ENCODE data around the gene EVI5. TPM values are rescaled to one million over a fixed set of nuclear protein-coding genes. Genes with fewer than 3 reads are reported as not detected.
A peak's percentile ranks its signal among the peaks of the same experiment; 100 is the strongest.

Gene EVI5
- total RNA-seq, 1 experiment from 2014 or later: 11.4 TPM

- ChIA-PET CTCF (no interaction called here), POLR2A (interaction anchor here (0.6 to 0.7 kb wide), 2 partner anchors 198 to 1640 kb away, joined by 3 to 8 read pairs; no protein-coding TSS in a partner anchor)
- DNase-seq (ENCODE audit: low spot score) (no peak), ATAC-seq (no peak)
- no peaks in the 10 kb centered on the region for H3K36me3 Mint-ChIP-seq
- H3K4me3 Mint-ChIP-seq: no peak overlapping the region
- H3K27ac Mint-ChIP-seq: no peak overlapping the region
- peaks cover 11% of the 10 kb centered on the region for H3K4me1 Mint-ChIP-seq
- H3K27me3 Mint-ChIP-seq (ENCODE audit: low read depth): peaks cover 74% of the 10 kb centered on the region
- no peaks in the 10 kb centered on the region for H3K9me3 Mint-ChIP-seq
- TF ChIP-seq ZBTB21 (CRISPR knock-in tag; IDR thresholded peaks at IDR 0.05; ENCODE audit: borderline replicate concordance) (no peak), TEAD4 (CRISPR knock-in tag; IDR thresholded peaks at IDR 0.05) (no peak)
- TF ChIP-seq, protein P1, sequence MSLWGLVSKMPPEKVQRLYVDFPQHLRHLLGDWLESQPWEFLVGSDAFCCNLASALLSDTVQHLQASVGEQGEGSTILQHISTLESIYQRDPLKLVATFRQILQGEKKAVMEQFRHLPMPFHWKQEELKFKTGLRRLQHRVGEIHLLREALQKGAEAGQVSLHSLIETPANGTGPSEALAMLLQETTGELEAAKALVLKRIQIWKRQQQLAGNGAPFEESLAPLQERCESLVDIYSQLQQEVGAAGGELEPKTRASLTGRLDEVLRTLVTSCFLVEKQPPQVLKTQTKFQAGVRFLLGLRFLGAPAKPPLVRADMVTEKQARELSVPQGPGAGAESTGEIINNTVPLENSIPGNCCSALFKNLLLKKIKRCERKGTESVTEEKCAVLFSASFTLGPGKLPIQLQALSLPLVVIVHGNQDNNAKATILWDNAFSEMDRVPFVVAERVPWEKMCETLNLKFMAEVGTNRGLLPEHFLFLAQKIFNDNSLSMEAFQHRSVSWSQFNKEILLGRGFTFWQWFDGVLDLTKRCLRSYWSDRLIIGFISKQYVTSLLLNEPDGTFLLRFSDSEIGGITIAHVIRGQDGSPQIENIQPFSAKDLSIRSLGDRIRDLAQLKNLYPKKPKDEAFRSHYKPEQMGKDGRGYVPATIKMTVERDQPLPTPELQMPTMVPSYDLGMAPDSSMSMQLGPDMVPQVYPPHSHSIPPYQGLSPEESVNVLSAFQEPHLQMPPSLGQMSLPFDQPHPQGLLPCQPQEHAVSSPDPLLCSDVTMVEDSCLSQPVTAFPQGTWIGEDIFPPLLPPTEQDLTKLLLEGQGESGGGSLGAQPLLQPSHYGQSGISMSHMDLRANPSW (CRISPR knock-in tag; conservative IDR thresholded peaks at IDR 0.05; ENCODE audit: low read depth): no peak
These were observed 296.1 kb downstream of the EVI5 start for GRCh38 chr1:92488832-92489231.

DNA sequence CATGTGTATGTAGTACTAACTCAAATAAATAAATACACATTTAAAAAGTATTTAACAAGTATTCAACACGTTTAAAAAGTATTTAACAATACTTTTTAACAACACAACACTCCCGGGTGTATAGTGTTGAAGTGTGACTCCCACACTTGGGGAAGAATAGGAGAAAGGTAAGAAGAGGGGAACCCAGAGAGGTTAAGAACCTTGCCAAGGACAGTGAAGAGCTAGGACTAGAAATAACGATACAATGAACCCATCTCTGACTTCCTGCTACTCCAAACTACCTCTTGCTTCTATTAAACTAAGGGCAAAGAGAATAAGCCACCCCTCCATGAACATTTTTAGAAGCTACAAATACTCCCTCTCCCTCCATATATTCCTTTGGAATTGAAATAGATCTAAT is 296.5 kb downstream of the EVI5 start:
- H3K36me3 Mint-ChIP-seq: no peaks in the 10 kb centered on the region
- ChIA-PET CTCF (no interaction called here), POLR2A (no interaction called here)
- peaks cover 78% of the 10 kb centered on the region for H3K27me3 Mint-ChIP-seq (ENCODE audit: low read depth)
- no peak for DNase-seq (ENCODE audit: low spot score)
- ATAC-seq: no peak
- no peaks in the 10 kb centered on the region for H3K9me3 Mint-ChIP-seq
- no peak for TF ChIP-seq IRF1 (CRISPR knock-in tag; IDR thresholded peaks at IDR 0.05)
- no peak for TF ChIP-seq TP53 (CRISPR knock-in tag; IDR thresholded peaks at IDR 0.05)
- no peak for TF ChIP-seq FOXJ3 (CRISPR knock-in tag; IDR thresholded peaks at IDR 0.05; ENCODE audit: borderline replicate concordance)
- no peak for TF ChIP-seq ZNF263 (CRISPR knock-in tag; IDR thresholded peaks at IDR 0.05; ENCODE audit: low read depth)
- no peak for TF ChIP-seq ZMAT4 (CRISPR knock-in tag; IDR thresholded peaks at IDR 0.05)
- TF ChIP-seq NFATC4 (CRISPR knock-in tag; IDR thresholded peaks at IDR 0.05): no peak
- TF ChIP-seq ZNF396 (CRISPR knock-in tag; IDR thresholded peaks at IDR 0.05; ENCODE audit: borderline replicate concordance): no peak
- TF ChIP-seq ZNF532 (CRISPR knock-in tag; IDR thresholded peaks at IDR 0.05; ENCODE audit: borderline replicate concordance): no peak
- TF ChIP-seq NR1H2 (CRISPR knock-in tag; IDR thresholded peaks at IDR 0.05): no peak
- no peak overlapping the region for H3K27ac Mint-ChIP-seq
- H3K4me3 Mint-ChIP-seq: no peak overlapping the region
- H3K4me1 Mint-ChIP-seq: peaks cover 12% of the 10 kb centered on the region

DNA sequence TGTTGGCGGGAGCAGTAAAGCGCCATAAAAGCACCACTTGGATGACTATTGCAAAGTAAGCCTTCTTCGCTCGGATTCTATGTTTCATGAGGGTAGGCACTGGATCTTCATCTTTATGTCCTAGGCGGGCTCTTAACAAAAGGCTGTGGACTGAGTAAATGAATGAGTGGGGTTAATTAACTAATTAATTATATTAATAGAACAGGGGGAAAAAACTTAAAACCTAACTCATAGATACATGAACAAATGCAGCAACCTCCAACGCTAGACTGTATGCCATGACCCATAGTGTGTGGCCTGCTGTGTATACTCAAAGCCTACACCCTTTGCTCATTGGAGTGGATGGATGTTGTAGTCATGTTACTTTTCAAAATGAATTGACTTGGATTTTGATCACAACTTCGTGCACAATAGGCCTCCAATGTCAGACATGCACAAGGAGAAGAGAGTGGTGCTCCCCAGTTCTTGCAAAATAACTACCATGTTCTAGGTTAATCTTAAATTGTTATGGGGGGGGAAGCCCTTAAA is 297.8 kb downstream of the EVI5 start:
- Mint-ChIP-seq H3K4me3 (peak overlapping the region; percentile 49), H3K4me1 (peaks cover 21% of the 10 kb centered on the region), H3K27ac (no peak overlapping the region), H3K9me3 (no peaks in the 10 kb centered on the region), H3K27me3 (ENCODE audit: low read depth) (peaks cover 91% of the 10 kb centered on the region), H3K36me3 (no peaks in the 10 kb centered on the region)
- DNase-seq (ENCODE audit: low spot score) (no peak), ATAC-seq (no peak)
- ChIA-PET CTCF (interaction anchor here (0.6 to 2.7 kb wide), 9 partner anchors 13 to 1526 kb away, joined by 3 to 11 read pairs (median 3); partner anchors contain the start of genes GLMN and RPAP2), POLR2A (no interaction called here)
- TF ChIP-seq, protein P2, sequence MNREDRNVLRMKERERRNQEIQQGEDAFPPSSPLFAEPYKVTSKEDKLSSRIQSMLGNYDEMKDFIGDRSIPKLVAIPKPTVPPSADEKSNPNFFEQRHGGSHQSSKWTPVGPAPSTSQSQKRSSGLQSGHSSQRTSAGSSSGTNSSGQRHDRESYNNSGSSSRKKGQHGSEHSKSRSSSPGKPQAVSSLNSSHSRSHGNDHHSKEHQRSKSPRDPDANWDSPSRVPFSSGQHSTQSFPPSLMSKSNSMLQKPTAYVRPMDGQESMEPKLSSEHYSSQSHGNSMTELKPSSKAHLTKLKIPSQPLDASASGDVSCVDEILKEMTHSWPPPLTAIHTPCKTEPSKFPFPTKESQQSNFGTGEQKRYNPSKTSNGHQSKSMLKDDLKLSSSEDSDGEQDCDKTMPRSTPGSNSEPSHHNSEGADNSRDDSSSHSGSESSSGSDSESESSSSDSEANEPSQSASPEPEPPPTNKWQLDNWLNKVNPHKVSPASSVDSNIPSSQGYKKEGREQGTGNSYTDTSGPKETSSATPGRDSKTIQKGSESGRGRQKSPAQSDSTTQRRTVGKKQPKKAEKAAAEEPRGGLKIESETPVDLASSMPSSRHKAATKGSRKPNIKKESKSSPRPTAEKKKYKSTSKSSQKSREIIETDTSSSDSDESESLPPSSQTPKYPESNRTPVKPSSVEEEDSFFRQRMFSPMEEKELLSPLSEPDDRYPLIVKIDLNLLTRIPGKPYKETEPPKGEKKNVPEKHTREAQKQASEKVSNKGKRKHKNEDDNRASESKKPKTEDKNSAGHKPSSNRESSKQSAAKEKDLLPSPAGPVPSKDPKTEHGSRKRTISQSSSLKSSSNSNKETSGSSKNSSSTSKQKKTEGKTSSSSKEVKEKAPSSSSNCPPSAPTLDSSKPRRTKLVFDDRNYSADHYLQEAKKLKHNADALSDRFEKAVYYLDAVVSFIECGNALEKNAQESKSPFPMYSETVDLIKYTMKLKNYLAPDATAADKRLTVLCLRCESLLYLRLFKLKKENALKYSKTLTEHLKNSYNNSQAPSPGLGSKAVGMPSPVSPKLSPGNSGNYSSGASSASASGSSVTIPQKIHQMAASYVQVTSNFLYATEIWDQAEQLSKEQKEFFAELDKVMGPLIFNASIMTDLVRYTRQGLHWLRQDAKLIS (CRISPR knock-in tag; IDR thresholded peaks at IDR 0.05; ENCODE audit: borderline replicate concordance): no peak
- no peak for TF ChIP-seq ZNF263 (CRISPR knock-in tag; IDR thresholded peaks at IDR 0.05; ENCODE audit: low read depth)
- TF ChIP-seq, protein P3, sequence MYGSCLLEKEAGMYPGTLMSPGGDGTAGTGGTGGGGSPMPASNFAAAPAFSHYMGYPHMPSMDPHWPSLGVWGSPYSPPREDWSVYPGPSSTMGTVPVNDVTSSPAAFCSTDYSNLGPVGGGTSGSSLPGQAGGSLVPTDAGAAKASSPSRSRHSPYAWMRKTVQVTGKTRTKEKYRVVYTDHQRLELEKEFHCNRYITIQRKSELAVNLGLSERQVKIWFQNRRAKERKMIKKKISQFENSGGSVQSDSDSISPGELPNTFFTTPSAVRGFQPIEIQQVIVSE (CRISPR knock-in tag; IDR thresholded peaks at IDR 0.05; ENCODE audit: borderline replicate concordance): no peak
- TF ChIP-seq, protein P4, sequence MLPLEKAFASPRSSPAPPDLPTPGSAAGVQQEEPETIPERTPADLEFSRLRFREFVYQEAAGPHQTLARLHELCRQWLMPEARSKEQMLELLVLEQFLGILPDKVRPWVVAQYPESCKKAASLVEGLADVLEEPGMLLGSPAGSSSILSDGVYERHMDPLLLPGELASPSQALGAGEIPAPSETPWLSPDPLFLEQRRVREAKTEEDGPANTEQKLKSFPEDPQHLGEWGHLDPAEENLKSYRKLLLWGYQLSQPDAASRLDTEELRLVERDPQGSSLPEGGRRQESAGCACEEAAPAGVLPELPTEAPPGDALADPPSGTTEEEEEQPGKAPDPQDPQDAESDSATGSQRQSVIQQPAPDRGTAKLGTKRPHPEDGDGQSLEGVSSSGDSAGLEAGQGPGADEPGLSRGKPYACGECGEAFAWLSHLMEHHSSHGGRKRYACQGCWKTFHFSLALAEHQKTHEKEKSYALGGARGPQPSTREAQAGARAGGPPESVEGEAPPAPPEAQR (CRISPR knock-in tag; IDR thresholded peaks at IDR 0.05): no peak
- TF ChIP-seq CREB1 (CRISPR knock-in tag; IDR thresholded peaks at IDR 0.05): no peak
